Astrocyte of the spinal cord (primary cell): ENCODE data around the gene PSG4.

Experiments
- DNase-seq: peaks from one replicate; pipeline ENCODE4 v3.0.0; 2011; ENCODE audit warnings: low read depth, low spot score
- H3K4me3 ChIP-seq: 2 replicates; pipeline ENCODE4 v1.5.1; 2011; ENCODE audit warnings: low read depth, mild to moderate bottlenecking, low read length, moderate library complexity
- CTCF ChIP-seq: IDR thresholded peaks from 2 replicates; pipeline ENCODE4 v1.5.1; 2012; ENCODE audit warnings: low read depth, mild to moderate bottlenecking, low read length, inconsistent platforms
- in situ Hi-C: cut with HindIII; loops from 2 replicates; pipeline ENCODE4 v1.10.0; 2017; ENCODE audit warnings: low sequenced_read_pairs

PSG4 gene

GRCh38 chr19:43148233-43148632 is 57.2 kb downstream of the PSG4 start:
- peak; percentile 62 for DNase-seq
- TF ChIP-seq CTCF, result no peak
- no peak overlapping the region for H3K4me3 ChIP-seq
- in situ Hi-C loops, result no loop called here
